ENCODE data around the gene CUL3.

CUL3 gene

GRCh38 chr2:224572338-224572737 is 12.8 kb downstream of the CUL3 start:
- TF ChIP-seq POLR2AphosphoS5 (IDR thresholded peaks at IDR 0.05; ENCODE audit: low read depth, low read length) (no peak), REST (IDR thresholded peaks at IDR 0.05; ENCODE audit: insufficient read depth in 1 of 2, low read depth in 2 of 2, low read length in 2 of 2) (no peak), TAF1 (IDR thresholded peaks at IDR 0.05; ENCODE audit: borderline replicate concordance, insufficient read depth, low read length) (no peak), SIN3A (IDR thresholded peaks at IDR 0.05; ENCODE audit: borderline replicate concordance, insufficient read depth, low read length) (no peak), FOXP2 (optimal IDR thresholded peaks at IDR 0.05; ENCODE audit: borderline replicate concordance, extremely low read depth, extremely low read length, insufficient read depth) (no peak)

GRCh38 chr2:224570328-224570993 is 14.7 kb downstream of the CUL3 start:
- TF ChIP-seq TAF1 (IDR thresholded peaks at IDR 0.05; ENCODE audit: borderline replicate concordance, insufficient read depth, low read length) (no peak), POLR2AphosphoS5 (IDR thresholded peaks at IDR 0.05; ENCODE audit: low read depth, low read length) (no peak), REST (IDR thresholded peaks at IDR 0.05; ENCODE audit: insufficient read depth in 1 of 2, low read depth in 2 of 2, low read length in 2 of 2) (no peak)

GRCh38 chr2:224569654-224570053 is 15.5 kb downstream of the CUL3 start:
- no peak for TF ChIP-seq POLR2AphosphoS5 (IDR thresholded peaks at IDR 0.05; ENCODE audit: low read depth, low read length)
- TF ChIP-seq TAF1 (IDR thresholded peaks at IDR 0.05; ENCODE audit: borderline replicate concordance, insufficient read depth, low read length): no peak
- TF ChIP-seq REST (IDR thresholded peaks at IDR 0.05; ENCODE audit: insufficient read depth in 1 of 2, low read depth in 2 of 2, low read length in 2 of 2): no peak
- no peak for TF ChIP-seq FOXP2 (optimal IDR thresholded peaks at IDR 0.05; ENCODE audit: borderline replicate concordance, extremely low read depth, extremely low read length, insufficient read depth)
- TF ChIP-seq SIN3A (IDR thresholded peaks at IDR 0.05; ENCODE audit: borderline replicate concordance, insufficient read depth, low read length): no peak

GRCh38 chr2:224565452-224566035 is 19.6 kb downstream of the CUL3 start:
- TF ChIP-seq REST (IDR thresholded peaks at IDR 0.05; ENCODE audit: insufficient read depth in 1 of 2, low read depth in 2 of 2, low read length in 2 of 2) (no peak), TAF1 (IDR thresholded peaks at IDR 0.05; ENCODE audit: borderline replicate concordance, insufficient read depth, low read length) (no peak), SIN3A (IDR thresholded peaks at IDR 0.05; ENCODE audit: borderline replicate concordance, insufficient read depth, low read length) (no peak), FOXP2 (optimal IDR thresholded peaks at IDR 0.05; ENCODE audit: borderline replicate concordance, extremely low read depth, extremely low read length, insufficient read depth) (no peak), POLR2AphosphoS5 (IDR thresholded peaks at IDR 0.05; ENCODE audit: low read depth, low read length) (no peak)
